Muscle of leg (tissue), 11 donors: Measurements from ENCODE around the gene PANX2. TPM values are rescaled to one million over a fixed set of nuclear protein-coding genes. Genes with fewer than 3 reads are reported as not detected.

Experiments used
- DNase-seq: peaks from one replicate; pipeline ENCODE4 v3.0.0; 2013
- H3K27ac ChIP-seq: one replicate; pipeline ENCODE4 v1.5.1; 2013; ENCODE audit warnings: mild to moderate bottlenecking, low read length, control low read depth
- H3K27me3 ChIP-seq: one replicate; pipeline ENCODE4 v1.6.1; 2013; ENCODE audit warnings: low read length; ENCODE audit not compliant: control insufficient read depth, insufficient read depth
- H3K36me3 ChIP-seq: one replicate; pipeline ENCODE4 v1.6.1; 2013; ENCODE audit warnings: low read length; ENCODE audit not compliant: control insufficient read depth, insufficient read depth
- H3K4me1 ChIP-seq: one replicate; pipeline ENCODE4 v1.6.1; 2013; ENCODE audit warnings: low read length; ENCODE audit not compliant: control insufficient read depth, insufficient read depth
- H3K4me3 ChIP-seq: one replicate; pipeline ENCODE4 v1.5.1; 2013; ENCODE audit warnings: low read length, control low read depth
- H3K9me3 ChIP-seq: replicated peaks from 2 replicates; pipeline ENCODE4 v1.6.1; 2013; ENCODE audit warnings: low read depth, low read length; ENCODE audit not compliant: control insufficient read depth
- WGBS: methylation state at CpG from one replicate; pipeline ENCODE4 v1.1.5; 2013; ENCODE audit warnings: missing lambda C conversion rate; ENCODE audit not compliant: insufficient coverage; 5-methylcytosine and 5-hydroxymethylcytosine counted together
- polyA plus RNA-seq, 8 donors: library from polyadenylated mRNA; unstranded; fragments of 120-200 nt; gene quantifications; one replicate each; pipeline versions ENCODE4 v1.2.1 to v1.2.3, GENCODE V29; 2013; ENCODE audit warnings: inconsistent platforms in 1 of 8, low replicate concordance in 1 of 8; ENCODE audit not compliant: insufficient read length in 8 of 8, insufficient read depth in 1 of 8
- total RNA-seq: library from RNA; stranded (reverse); fragments of 120-200 nt; gene quantifications from one replicate; pipeline ENCODE4 v1.2.4, GENCODE V29; 2013

PANX2 gene
- total and polyA plus RNA-seq, 9 donors = 0.04 to 0.19 (median 0.15) TPM

DNA sequence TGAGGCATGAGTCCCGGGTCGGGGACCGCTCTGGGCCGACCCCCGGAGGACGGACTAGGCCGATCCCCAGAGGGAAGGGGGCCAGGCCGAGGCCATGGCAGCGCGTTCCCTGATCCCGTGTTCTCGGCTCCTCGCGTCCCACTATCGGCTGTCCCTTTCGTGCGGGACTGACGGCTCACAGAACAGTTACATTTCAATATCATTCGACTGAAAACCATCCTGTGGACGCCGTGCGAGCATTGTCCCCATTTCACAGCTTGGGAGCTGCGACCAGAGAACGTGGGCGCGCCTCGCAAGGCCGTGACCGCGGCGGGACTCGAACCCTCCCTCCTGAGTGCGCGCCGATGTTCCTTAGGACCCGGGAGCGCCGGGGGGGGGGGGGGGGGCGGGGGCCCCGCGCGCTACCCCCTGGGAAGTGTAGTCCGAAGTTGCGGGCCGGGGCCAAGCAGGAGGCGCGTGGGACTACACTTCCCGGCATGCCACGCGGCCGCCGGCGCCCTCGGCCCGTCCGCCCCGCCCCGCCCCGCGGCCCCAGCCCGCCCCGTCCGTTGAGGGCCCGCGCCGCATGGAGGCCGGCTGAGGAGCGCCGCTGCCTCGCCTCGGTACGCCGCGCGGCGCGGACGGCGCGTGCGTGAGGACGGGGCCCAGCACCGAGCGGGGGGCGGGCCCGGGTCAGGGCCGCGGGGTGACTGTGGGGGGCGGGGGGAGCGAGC is 15.0 kb downstream of the PANX2 start, which contains the start of gene TRABD:
TRABD (plus strand) TSS at position 539 of the 713 bp plus-strand sequence. CDS start 7,148 bp downstream, outside the sequence.
- no peaks in the 10 kb centered on the region for H3K27me3 ChIP-seq
- peaks cover 46% of the 10 kb centered on the region for H3K4me1 ChIP-seq
- H3K27ac ChIP-seq = no peak within 1 kb of the TSS
- 3% methylated on average over 41 of the region's 90 CpGs for WGBS
- peak within 1 kb of the TSS; percentile 53 for H3K4me3 ChIP-seq
- H3K9me3 ChIP-seq = no peaks in the 10 kb centered on the region
- peak; percentile 96 for DNase-seq
- H3K36me3 ChIP-seq = no peaks in the 10 kb centered on the region

GRCh38 chr22:50186181-50186714 is 15.7 kb downstream of the PANX2 start:
- H3K9me3 ChIP-seq = no peaks in the 10 kb centered on the region
- H3K27ac ChIP-seq = no peak overlapping the region
- peak overlapping the region; percentile 53 for H3K4me3 ChIP-seq
- no peaks in the 10 kb centered on the region for H3K36me3 ChIP-seq
- H3K4me1 ChIP-seq = peaks cover 53% of the 10 kb centered on the region
- WGBS = under 1% methylated on average over 47 of the region's 47 CpGs
- no peak for DNase-seq
- H3K27me3 ChIP-seq = no peaks in the 10 kb centered on the region

DNA sequence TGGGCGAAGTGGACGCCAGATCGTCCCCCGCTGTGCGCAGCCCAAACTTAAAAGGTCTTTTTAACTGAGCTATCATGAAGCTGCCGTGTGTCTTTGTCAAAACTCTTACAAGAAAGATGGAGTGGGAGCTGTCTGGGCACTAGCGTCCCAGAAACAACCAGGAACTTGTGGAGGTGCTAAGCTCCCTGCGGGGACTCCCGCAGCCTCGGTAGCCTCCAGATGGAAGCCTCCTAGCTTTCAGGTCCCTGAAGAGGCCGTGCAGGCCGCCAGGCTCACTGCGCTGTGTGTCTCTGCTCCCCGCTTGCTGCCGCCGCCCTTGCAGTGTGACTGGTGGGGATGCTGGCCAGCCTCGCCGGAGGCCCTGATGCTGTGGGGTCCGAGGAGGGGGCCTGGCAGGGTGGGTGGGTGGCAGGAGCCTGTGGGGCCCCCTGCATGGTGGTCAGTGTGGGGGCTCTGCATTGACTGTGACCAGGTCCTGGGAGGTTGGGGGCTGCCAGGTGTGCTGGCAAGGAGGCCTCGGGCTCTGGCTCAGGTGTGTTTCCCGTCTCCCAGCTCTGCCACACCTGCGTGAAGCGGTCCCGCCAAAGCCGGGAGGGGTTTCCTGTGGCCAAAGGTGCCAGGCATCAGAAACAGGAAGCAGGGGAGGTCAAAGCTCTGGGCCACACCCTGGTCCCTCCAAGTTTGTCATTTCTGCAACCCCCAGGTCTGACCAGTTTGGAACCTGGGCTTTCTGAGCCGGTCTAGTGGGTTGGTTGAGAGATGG is 16.4 kb downstream of the PANX2 start:
- peaks cover 56% of the 10 kb centered on the region for H3K4me1 ChIP-seq
- peak overlapping the region; percentile 53 for H3K4me3 ChIP-seq
- no peak for DNase-seq
- H3K9me3 ChIP-seq = no peaks in the 10 kb centered on the region
- H3K36me3 ChIP-seq = no peaks in the 10 kb centered on the region
- WGBS = 38% methylated on average over 23 of the region's 26 CpGs
- H3K27me3 ChIP-seq = no peaks in the 10 kb centered on the region
- H3K27ac ChIP-seq = no peak overlapping the region

- no peaks in the 10 kb centered on the region for H3K9me3 ChIP-seq
- no peak for DNase-seq
- peaks cover 59% of the 10 kb centered on the region for H3K4me1 ChIP-seq
- 83% methylated on average over 4 of the region's 11 CpGs for WGBS
- H3K27ac ChIP-seq = no peak overlapping the region
- no peaks in the 10 kb centered on the region for H3K27me3 ChIP-seq
- H3K4me3 ChIP-seq = no peak overlapping the region
- H3K36me3 ChIP-seq = peaks cover 4% of the 10 kb centered on the region
These were observed 17.8 kb downstream of the PANX2 start for GRCh38 chr22:50188356-50188755.

- H3K4me1 ChIP-seq = peaks cover 53% of the 10 kb centered on the region
- 45% methylated on average over 16 of the region's 20 CpGs for WGBS
- H3K27ac ChIP-seq = peak overlapping the region; percentile 86
- no peak overlapping the region for H3K4me3 ChIP-seq
- no peaks in the 10 kb centered on the region for H3K27me3 ChIP-seq
- H3K9me3 ChIP-seq = no peaks in the 10 kb centered on the region
- no peak for DNase-seq
- peaks cover 13% of the 10 kb centered on the region for H3K36me3 ChIP-seq
These were observed 18.8 kb downstream of the PANX2 start for GRCh38 chr22:50189184-50189848.

DNA sequence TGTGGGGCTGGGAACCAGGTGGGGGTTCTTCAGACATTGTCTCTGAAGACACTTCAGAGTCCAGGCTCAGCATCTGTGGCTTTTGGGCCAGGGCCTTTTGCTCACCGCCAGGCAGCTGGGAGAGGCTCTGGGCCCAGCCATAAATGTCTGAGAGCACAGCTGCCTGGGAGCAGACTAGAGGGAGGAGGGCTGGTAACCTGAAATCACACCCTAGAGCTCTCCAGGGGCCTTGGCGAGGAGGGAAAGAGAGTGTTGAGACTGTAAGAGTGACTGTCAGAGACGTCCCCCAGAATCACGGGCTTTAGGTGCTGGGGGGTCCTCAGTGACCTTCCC is 19.3 kb downstream of the PANX2 start:
- peaks cover 18% of the 10 kb centered on the region for H3K36me3 ChIP-seq
- no peaks in the 10 kb centered on the region for H3K9me3 ChIP-seq
- H3K4me3 ChIP-seq = peak overlapping the region; percentile 2
- H3K27ac ChIP-seq = peak overlapping the region; percentile 86
- WGBS = 0% methylated on average over 3 of the region's 4 CpGs
- no peaks in the 10 kb centered on the region for H3K27me3 ChIP-seq
- DNase-seq = peak; percentile 85
- peaks cover 48% of the 10 kb centered on the region for H3K4me1 ChIP-seq

- Histone ChIP-seq H3K9me3 (no peaks in the 10 kb centered on the region), H3K27ac (peak overlapping the region; percentile 86), H3K36me3 (peaks cover 22% of the 10 kb centered on the region), H3K27me3 (no peaks in the 10 kb centered on the region), H3K4me3 (peak overlapping the region; percentile 2), H3K4me1 (peaks cover 44% of the 10 kb centered on the region)
- peak; percentile 70 for DNase-seq
- WGBS = 8% methylated on average over 42 of the region's 43 CpGs
These were observed 19.8 kb downstream of the PANX2 start for GRCh38 chr22:50190182-50190940.

DNA sequence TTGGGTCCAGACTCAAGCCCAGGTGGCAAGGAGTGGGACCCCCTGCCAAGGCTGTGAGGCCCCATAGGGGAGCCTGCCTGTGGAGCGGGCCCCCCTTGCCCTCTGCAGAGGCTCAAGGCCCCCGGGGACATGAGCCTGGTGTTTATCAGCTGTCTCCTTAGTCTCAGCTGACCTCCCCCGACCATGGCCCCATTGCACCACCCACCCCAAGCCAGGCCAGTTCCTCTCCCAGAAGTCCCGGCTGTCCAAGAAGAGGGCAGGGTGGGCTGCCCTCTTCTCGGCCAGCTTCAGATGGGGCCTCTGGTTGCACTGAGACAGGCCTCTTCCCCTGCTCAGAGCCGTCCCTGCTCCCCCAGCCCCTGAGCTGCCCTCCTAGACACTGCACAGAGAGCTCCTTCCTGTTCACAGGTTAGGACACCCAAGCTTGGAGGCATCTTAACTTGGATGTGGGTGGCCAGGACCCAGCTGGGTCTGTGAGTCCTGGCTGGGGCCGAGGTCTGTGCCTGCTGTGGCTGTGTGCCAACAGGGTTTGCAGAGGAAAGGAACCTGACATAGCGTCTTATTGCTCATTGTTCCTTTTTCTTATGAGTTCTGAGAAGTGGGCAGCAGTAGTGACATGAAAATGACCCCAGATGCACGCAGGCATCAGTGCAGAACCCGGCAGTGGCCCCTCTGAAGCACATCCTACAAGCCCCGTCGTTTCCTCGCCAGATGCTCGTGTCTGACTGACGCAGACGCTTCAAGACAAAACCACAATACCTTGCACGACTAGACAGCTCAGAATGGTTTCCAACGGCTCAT is 20.6 kb downstream of the PANX2 start:
- peaks cover 43% of the 10 kb centered on the region for H3K4me1 ChIP-seq
- no peaks in the 10 kb centered on the region for H3K9me3 ChIP-seq
- H3K27ac ChIP-seq = peak overlapping the region; percentile 86
- H3K27me3 ChIP-seq = no peaks in the 10 kb centered on the region
- H3K36me3 ChIP-seq = peaks cover 23% of the 10 kb centered on the region
- peak; percentile 61 for DNase-seq
- peak overlapping the region; percentile 2 for H3K4me3 ChIP-seq
- WGBS = 44% methylated on average over 16 of the region's 18 CpGs
